Skeletal muscle satellite cell (primary cell): Measurements from ENCODE around the gene HSD3B7. TPM values are rescaled to one million over a fixed set of nuclear protein-coding genes. Genes with fewer than 3 reads are reported as not detected.
"Not testable (repeated sequence)": the region's sequence is repeated elsewhere in the genome, so short reads cannot be mapped to it uniquely, and the experiment has no call there.

Source experiments
- H3K27me3 ChIP-seq: 2 replicates; pipeline ENCODE4 v1.7.0; 2013; ENCODE audit warnings: low read length; ENCODE audit not compliant: control insufficient read depth, insufficient read depth
- H3K36me3 ChIP-seq: 2 replicates; pipeline ENCODE4 v1.7.0; 2013; ENCODE audit warnings: mild to moderate bottlenecking, control low read depth, low read length; ENCODE audit not compliant: insufficient read depth
- H3K4me1 ChIP-seq: 2 replicates; pipeline ENCODE4 v1.7.0; 2013; ENCODE audit warnings: low read length; ENCODE audit not compliant: control insufficient read depth, insufficient read depth
- H3K4me2 ChIP-seq: 2 replicates; pipeline ENCODE4 v1.7.0; 2013; ENCODE audit warnings: mild to moderate bottlenecking, low read length
- H3K4me3 ChIP-seq: 2 replicates; pipeline ENCODE4 v1.7.0; 2013; ENCODE audit warnings: low read length
- H3K9ac ChIP-seq: 2 replicates; pipeline ENCODE4 v1.7.0; 2013; ENCODE audit warnings: mild to moderate bottlenecking, low read depth, low read length, moderate library complexity
- H3K9me3 ChIP-seq: replicated peaks from 2 replicates; pipeline ENCODE4 v1.7.0; 2013; ENCODE audit warnings: mild to moderate bottlenecking, control low read depth, low read length
- total RNA-seq: library from RNA; depleted of rRNA; stranded (reverse); fragments of >200 nt; gene quantifications from 2 replicates; pipeline ENCODE4 v1.2.3, GENCODE V29; 2012; rRNA removed

Gene HSD3B7
- total RNA-seq, result 67.4 and 120 TPM in 2 replicates

- H3K9me3 ChIP-seq, result no peaks in the 10 kb centered on the region
- H3K4me1 ChIP-seq, result peaks cover 12% of the 10 kb centered on the region
- H3K27me3 ChIP-seq, result no peaks in the 10 kb centered on the region
- peak within 1 kb of the TSS; percentile 83 for H3K4me2 ChIP-seq
- peak within 1 kb of the TSS; percentile 51 for H3K9ac ChIP-seq
- peak within 1 kb of the TSS; percentile 71 for H3K4me3 ChIP-seq
- H3K36me3 ChIP-seq, result peaks cover 10% of the 10 kb centered on the region
Measured at GRCh38 chr16:30984669-30985400, at the start of gene HSD3B7. Gene HSD3B7 (plus strand): TSS chr16:30985207. CDS start chr16:30985659, 452 bp downstream.

- Histone ChIP-seq H3K4me3 (no peak overlapping the region), H3K9ac (no peak overlapping the region), H3K36me3 (peaks cover 22% of the 10 kb centered on the region), H3K9me3 (no peaks in the 10 kb centered on the region), H3K27me3 (no peaks in the 10 kb centered on the region), H3K4me1 (peaks cover 6% of the 10 kb centered on the region), H3K4me2 (no peak overlapping the region)
Measured at GRCh38 chr16:30937692-30938091, 47.3 kb upstream of the HSD3B7 start.

- not testable (repeated sequence) for H3K4me3 ChIP-seq, H3K27me3 ChIP-seq, H3K9ac ChIP-seq, H3K9me3 ChIP-seq, H3K4me1 ChIP-seq, H3K4me2 ChIP-seq
- peaks cover 34% of the 10 kb centered on the region for H3K36me3 ChIP-seq
Measured at GRCh38 chr16:30939571-30939970, 45.4 kb upstream of the HSD3B7 start.

- H3K36me3 ChIP-seq, result peaks cover 25% of the 10 kb centered on the region
- no peak overlapping the region for H3K4me2 ChIP-seq
- H3K27me3 ChIP-seq, result no peaks in the 10 kb centered on the region
- peaks cover 6% of the 10 kb centered on the region for H3K4me1 ChIP-seq
- no peaks in the 10 kb centered on the region for H3K9me3 ChIP-seq
- no peak overlapping the region for H3K9ac ChIP-seq
- H3K4me3 ChIP-seq, result no peak overlapping the region
Measured at GRCh38 chr16:30941600-30942425, 43.2 kb upstream of the HSD3B7 start.

- Histone ChIP-seq H3K4me3 (no peak overlapping the region), H3K36me3 (peaks cover 25% of the 10 kb centered on the region), H3K9me3 (no peaks in the 10 kb centered on the region), H3K4me2 (no peak overlapping the region), H3K4me1 (peaks cover 6% of the 10 kb centered on the region), H3K27me3 (no peaks in the 10 kb centered on the region), H3K9ac (no peak overlapping the region)
Measured at GRCh38 chr16:30942426-30942806, 42.6 kb upstream of the HSD3B7 start.

- peaks cover 6% of the 10 kb centered on the region for H3K4me1 ChIP-seq
- H3K9ac ChIP-seq, result no peak overlapping the region
- no peak overlapping the region for H3K4me3 ChIP-seq
- H3K9me3 ChIP-seq, result no peaks in the 10 kb centered on the region
- no peaks in the 10 kb centered on the region for H3K27me3 ChIP-seq
- H3K36me3 ChIP-seq, result peaks cover 25% of the 10 kb centered on the region
- no peak overlapping the region for H3K4me2 ChIP-seq
Measured at GRCh38 chr16:30944352-30944751, 40.7 kb upstream of the HSD3B7 start.

- Histone ChIP-seq H3K9ac (no peak overlapping the region), H3K4me1 (peaks cover 22% of the 10 kb centered on the region), H3K4me3 (no peak overlapping the region)
Measured at GRCh38 chr16:30946671-30947540, 38.1 kb upstream of the HSD3B7 start.

GRCh38 chr16:30947541-30947858 is 37.5 kb upstream of the HSD3B7 start:
- H3K4me3 ChIP-seq, result no peak overlapping the region
- H3K36me3 ChIP-seq, result peaks cover 16% of the 10 kb centered on the region
- no peak overlapping the region for H3K9ac ChIP-seq
- no peak overlapping the region for H3K4me2 ChIP-seq
- H3K27me3 ChIP-seq, result no peaks in the 10 kb centered on the region
- no peaks in the 10 kb centered on the region for H3K9me3 ChIP-seq
- H3K4me1 ChIP-seq, result peaks cover 19% of the 10 kb centered on the region

More at GRCh38 chr16:30946671-30947540, 38.1 kb upstream of the HSD3B7 start:
- H3K4me2 ChIP-seq, result no peak overlapping the region
- H3K27me3 ChIP-seq, result no peaks in the 10 kb centered on the region
- H3K9me3 ChIP-seq, result no peaks in the 10 kb centered on the region
- peaks cover 21% of the 10 kb centered on the region for H3K36me3 ChIP-seq

- Histone ChIP-seq H3K9ac (peak overlapping the region; percentile 85), H3K4me2 (peak overlapping the region; percentile 98), H3K4me1 (peaks cover 19% of the 10 kb centered on the region), H3K36me3 (peaks cover 11% of the 10 kb centered on the region), H3K9me3 (no peaks in the 10 kb centered on the region), H3K27me3 (no peaks in the 10 kb centered on the region), H3K4me3 (peak overlapping the region; percentile 76)
Measured at GRCh38 chr16:30947859-30948666, 36.9 kb upstream of the HSD3B7 start.

- peak within 1 kb of the TSS; percentile 76 for H3K4me3 ChIP-seq
- peaks cover 22% of the 10 kb centered on the region for H3K4me1 ChIP-seq
- H3K9ac ChIP-seq, result peak within 1 kb of the TSS; percentile 85
- no peaks in the 10 kb centered on the region for H3K9me3 ChIP-seq
- H3K27me3 ChIP-seq, result no peaks in the 10 kb centered on the region
- H3K4me2 ChIP-seq, result peak within 1 kb of the TSS; percentile 98
- H3K36me3 ChIP-seq, result peaks cover 11% of the 10 kb centered on the region
Measured at GRCh38 chr16:30948667-30949649, 36.0 kb upstream of the HSD3B7 start, which contains the start of gene ORAI3. Gene ORAI3 (plus strand): TSS chr16:30949068. CDS start chr16:30949290, 222 bp downstream.
